AG10803 (cell line): ENCODE measurements around the gene ZDHHC17.

Experiments used
- DNase-seq: peaks from one replicate; pipeline ENCODE4 v3.0.0; 2010; ENCODE audit warnings: low read depth
- H3K4me3 ChIP-seq: 2 replicates; pipeline ENCODE4 v1.5.1; 2011; ENCODE audit warnings: mild to moderate bottlenecking, low read length, control low read depth
- TF ChIP-seq, protein P1 (sequence below): conservative IDR thresholded peaks from 2 replicates; pipeline ENCODE4 v1.5.1; 2011; ENCODE audit warnings: mild to moderate bottlenecking, low read length, control low read depth, inconsistent platforms

The ZDHHC17 gene

GRCh38 chr12:76813972-76814371 is 50.1 kb downstream of the ZDHHC17 start:
- TF ChIP-seq, protein P1, sequence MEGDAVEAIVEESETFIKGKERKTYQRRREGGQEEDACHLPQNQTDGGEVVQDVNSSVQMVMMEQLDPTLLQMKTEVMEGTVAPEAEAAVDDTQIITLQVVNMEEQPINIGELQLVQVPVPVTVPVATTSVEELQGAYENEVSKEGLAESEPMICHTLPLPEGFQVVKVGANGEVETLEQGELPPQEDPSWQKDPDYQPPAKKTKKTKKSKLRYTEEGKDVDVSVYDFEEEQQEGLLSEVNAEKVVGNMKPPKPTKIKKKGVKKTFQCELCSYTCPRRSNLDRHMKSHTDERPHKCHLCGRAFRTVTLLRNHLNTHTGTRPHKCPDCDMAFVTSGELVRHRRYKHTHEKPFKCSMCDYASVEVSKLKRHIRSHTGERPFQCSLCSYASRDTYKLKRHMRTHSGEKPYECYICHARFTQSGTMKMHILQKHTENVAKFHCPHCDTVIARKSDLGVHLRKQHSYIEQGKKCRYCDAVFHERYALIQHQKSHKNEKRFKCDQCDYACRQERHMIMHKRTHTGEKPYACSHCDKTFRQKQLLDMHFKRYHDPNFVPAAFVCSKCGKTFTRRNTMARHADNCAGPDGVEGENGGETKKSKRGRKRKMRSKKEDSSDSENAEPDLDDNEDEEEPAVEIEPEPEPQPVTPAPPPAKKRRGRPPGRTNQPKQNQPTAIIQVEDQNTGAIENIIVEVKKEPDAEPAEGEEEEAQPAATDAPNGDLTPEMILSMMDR: no peak
- H3K4me3 ChIP-seq: no peak overlapping the region
- DNase-seq: no peak

GRCh38 chr12:76820888-76821482 is 57.1 kb downstream of the ZDHHC17 start:
- no peak overlapping the region for H3K4me3 ChIP-seq
- DNase-seq: peak; percentile 46
- TF ChIP-seq, protein P1: peak; percentile 78

DNA sequence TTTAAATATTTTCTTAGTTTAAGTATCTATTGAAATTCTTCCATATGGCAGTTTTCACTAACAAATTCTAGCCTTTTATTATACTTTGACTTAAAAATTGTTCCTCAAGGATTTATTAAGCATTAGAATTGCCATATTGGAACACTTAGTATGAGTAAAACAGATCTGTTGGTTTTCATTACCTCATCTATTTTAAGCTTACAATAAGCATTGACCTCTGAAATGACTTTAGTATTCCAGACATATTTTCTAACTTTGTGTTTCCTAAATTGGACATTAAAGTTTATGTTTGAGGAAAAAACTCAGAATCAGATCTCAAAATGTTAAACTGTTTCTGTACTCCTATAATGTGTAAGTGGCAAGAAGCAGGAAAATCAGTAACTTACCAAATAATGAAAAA is 66.5 kb downstream of the ZDHHC17 start:
- TF ChIP-seq, protein P1: no peak
- peak; percentile 9 for DNase-seq
- no peak overlapping the region for H3K4me3 ChIP-seq

- TF ChIP-seq, protein P1: no peak
- DNase-seq: no peak
- H3K4me3 ChIP-seq: no peak overlapping the region
Measured at GRCh38 chr12:76836633-76837032, 72.7 kb downstream of the ZDHHC17 start.

- TF ChIP-seq, protein P1: no peak
- DNase-seq: no peak
- no peak overlapping the region for H3K4me3 ChIP-seq
Measured at GRCh38 chr12:76847260-76847659, 83.3 kb downstream of the ZDHHC17 start.

GRCh38 chr12:76848132-76848531 is 84.2 kb downstream of the ZDHHC17 start:
- no peak for DNase-seq
- TF ChIP-seq, protein P1: no peak
- no peak overlapping the region for H3K4me3 ChIP-seq

DNA sequence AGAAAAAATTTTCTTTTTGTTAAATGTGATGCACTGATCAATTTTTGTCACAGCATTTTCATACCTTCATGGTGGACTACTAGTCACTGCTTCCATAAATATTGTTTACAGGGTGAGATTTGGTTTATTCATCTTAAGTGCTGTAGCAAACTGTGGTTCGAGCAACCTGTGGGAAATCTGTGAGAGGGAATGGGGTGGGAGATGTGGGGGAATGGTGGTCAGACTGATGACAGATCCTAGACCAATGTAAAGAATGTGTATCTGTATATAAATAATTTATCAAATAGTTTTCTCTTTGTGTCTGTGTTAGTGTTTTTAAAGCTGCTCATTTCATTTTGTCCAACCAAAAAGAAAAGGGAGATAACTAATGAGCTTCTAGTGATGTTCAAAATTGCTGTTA is 88.2 kb downstream of the ZDHHC17 start:
- TF ChIP-seq, protein P1: no peak
- no peak for DNase-seq
- no peak overlapping the region for H3K4me3 ChIP-seq
